Esophagus muscularis mucosa (tissue), 4 donors: ENCODE results near the gene LSM10. TPM values are rescaled to one million over a fixed set of nuclear protein-coding genes. Genes with fewer than 3 reads are reported as not detected.

Experiments used
- DNase-seq: peaks from one replicate; pipeline ENCODE4 v3.0.0-alpha.2; 2017; ENCODE audit errors: extremely low spot score
- H3K27ac ChIP-seq, 4 donors: fragments of 200-600 bp; sonication (generic); replicated peaks in 1 of 4; 1 replicate in 3 of 4; 2 replicates in 1 of 4; pipeline ENCODE4 v1.5.1; 2016 to 2019; ENCODE audit warnings: mild to moderate bottlenecking in 1 of 4
- H3K27me3 ChIP-seq, 4 donors: fragments of 200-600 bp; sonication (generic); one replicate each; pipeline versions ENCODE4 v1.5.1 to v1.6.0; 2016 to 2019
- H3K36me3 ChIP-seq, 4 donors: fragments of 200-600 bp; sonication (generic); one replicate each; pipeline ENCODE4 v1.5.1; 2016 to 2019
- H3K4me1 ChIP-seq, 4 donors: fragments of 200-600 bp; sonication (generic); one replicate each; pipeline ENCODE4 v1.5.1; 2016 to 2019
- H3K4me3 ChIP-seq, 4 donors: fragments of 200-600 bp; sonication (generic); 1 replicate in 2 of 4; 2 replicates in 2 of 4; pipeline ENCODE4 v1.5.1; 2016 to 2019; ENCODE audit warnings: mild to moderate bottlenecking in 4 of 4, moderate library complexity in 1 of 4
- H3K9me3 ChIP-seq, 4 donors: fragments of 200-600 bp; sonication (generic); 1 replicate in 3 of 4; 2 replicates in 1 of 4; pipeline ENCODE4 v1.5.1; 2016 to 2019
- EP300 ChIP-seq: sonication (generic); formaldehyde crosslinking; IDR thresholded peaks from one replicate; pipeline ENCODE4 v1.6.1; 2017; ENCODE audit warnings: antibody characterized with exemption
- POLR2A ChIP-seq: fragments of 450-650 bp; IDR thresholded peaks from one replicate; pipeline ENCODE4 v1.6.1; 2017; ENCODE audit warnings: antibody characterized with exemption, moderate library complexity, mild to moderate bottlenecking, low read depth
- POLR2AphosphoS5 ChIP-seq, 2 donors: sonication (generic); formaldehyde crosslinking; IDR thresholded peaks; one replicate each; pipeline ENCODE4 v1.6.1; 2017; ENCODE audit warnings: antibody characterized with exemption in 2 of 2
- WGBS: methylation state at CpG from one replicate; pipeline ENCODE4 v1.1.5; 2018; 5-methylcytosine and 5-hydroxymethylcytosine counted together
- intact Hi-C: fragments of 100-400 bp; cut with DNase I; formaldehyde crosslinking; loops from one replicate; pipeline ENCODE4 v1.15.1; 2023
- total RNA-seq, 4 donors: library from RNA; depleted of rRNA; stranded (reverse); fragments of >200 nt; gene quantifications; one replicate each; pipeline versions ENCODE4 v1.1.0 to v1.2.1, GENCODE V29; 2016
- TF ChIP-seq, protein P1 (sequence below), 3 experiments: fragments of 200-600 bp in 2 of 3; fragments of 450-650 bp in 1 of 3; sonication (generic) in 2 of 3; IDR thresholded peaks; one replicate each; pipeline ENCODE4 v1.5.1; 2017 to 2019; ENCODE audit warnings: antibody characterized with exemption in 3 of 3, mild to moderate bottlenecking in 2 of 3, moderate library complexity in 1 of 3

The LSM10 gene
- total RNA-seq, 4 donors from 2014 or later = 42.2 to 64.5 (median 59.5) TPM

GRCh38 chr1:36443297-36443696 lies 45.6 kb upstream of the LSM10 start:
- no peaks in the 10 kb centered on the region for H3K27me3 ChIP-seq

GRCh38 chr1:36442337-36442736 lies 44.6 kb upstream of the LSM10 start:
- no peaks in the 10 kb centered on the region for H3K27me3 ChIP-seq
- peaks cover 0 to 40% (median 14%) of the 10 kb centered on the region in 4 donors for H3K36me3 ChIP-seq
- H3K27ac ChIP-seq = no peak overlapping the region
- no peaks in the 10 kb centered on the region for H3K9me3 ChIP-seq
- TF ChIP-seq POLR2AphosphoS5 (IDR thresholded peaks at IDR 0.05) (no peak), POLR2A (no peak), EP300 (no peak)
- TF ChIP-seq, protein P1, sequence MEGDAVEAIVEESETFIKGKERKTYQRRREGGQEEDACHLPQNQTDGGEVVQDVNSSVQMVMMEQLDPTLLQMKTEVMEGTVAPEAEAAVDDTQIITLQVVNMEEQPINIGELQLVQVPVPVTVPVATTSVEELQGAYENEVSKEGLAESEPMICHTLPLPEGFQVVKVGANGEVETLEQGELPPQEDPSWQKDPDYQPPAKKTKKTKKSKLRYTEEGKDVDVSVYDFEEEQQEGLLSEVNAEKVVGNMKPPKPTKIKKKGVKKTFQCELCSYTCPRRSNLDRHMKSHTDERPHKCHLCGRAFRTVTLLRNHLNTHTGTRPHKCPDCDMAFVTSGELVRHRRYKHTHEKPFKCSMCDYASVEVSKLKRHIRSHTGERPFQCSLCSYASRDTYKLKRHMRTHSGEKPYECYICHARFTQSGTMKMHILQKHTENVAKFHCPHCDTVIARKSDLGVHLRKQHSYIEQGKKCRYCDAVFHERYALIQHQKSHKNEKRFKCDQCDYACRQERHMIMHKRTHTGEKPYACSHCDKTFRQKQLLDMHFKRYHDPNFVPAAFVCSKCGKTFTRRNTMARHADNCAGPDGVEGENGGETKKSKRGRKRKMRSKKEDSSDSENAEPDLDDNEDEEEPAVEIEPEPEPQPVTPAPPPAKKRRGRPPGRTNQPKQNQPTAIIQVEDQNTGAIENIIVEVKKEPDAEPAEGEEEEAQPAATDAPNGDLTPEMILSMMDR (IDR thresholded peaks at IDR 0.05) = no peak
- 82% methylated on average over 3 of the region's 3 CpGs for WGBS
- H3K4me3 ChIP-seq = no peak overlapping the region
- no peaks in the 10 kb centered on the region for H3K4me1 ChIP-seq
- intact Hi-C loops = no loop called here
- no peak for DNase-seq

More at GRCh38 chr1:36443297-36443696, 45.6 kb upstream of the LSM10 start:
- intact Hi-C loops = no loop called here
- no peak overlapping the region for H3K4me3 ChIP-seq
- no peak overlapping the region for H3K27ac ChIP-seq
- no peak for DNase-seq
- TF ChIP-seq POLR2AphosphoS5 (IDR thresholded peaks at IDR 0.05) (no peak), POLR2A (no peak), EP300 (no peak)
- TF ChIP-seq, protein P1 (IDR thresholded peaks at IDR 0.05) = no peak
- H3K4me1 ChIP-seq = no peaks in the 10 kb centered on the region
- H3K9me3 ChIP-seq = no peaks in the 10 kb centered on the region
- H3K36me3 ChIP-seq = peaks cover 0 to 30% (median 6%) of the 10 kb centered on the region in 4 donors
- 73% methylated on average over 2 of the region's 2 CpGs for WGBS

DNA sequence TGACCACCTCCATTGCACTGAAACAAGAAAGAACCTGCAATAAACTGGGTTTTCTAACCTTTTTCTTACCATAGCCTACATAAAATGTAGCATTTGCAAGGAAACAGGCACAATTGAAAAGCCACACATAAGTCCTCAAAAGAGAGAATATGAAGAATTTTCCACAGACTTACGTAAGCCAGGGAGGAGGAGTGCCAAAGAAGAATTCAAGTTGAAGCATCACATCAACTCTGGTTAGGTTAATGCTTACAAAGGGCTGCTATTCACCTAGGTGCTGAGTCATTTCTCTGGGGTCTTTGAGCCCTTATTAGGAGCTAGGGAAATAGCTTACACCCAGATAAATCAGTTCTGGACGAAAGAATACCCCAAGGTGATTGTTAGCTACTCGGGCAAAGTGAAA lies 42.9 kb upstream of the LSM10 start:
- Histone ChIP-seq H3K27me3 (no peaks in the 10 kb centered on the region), H3K36me3 (peaks cover 0 to 48% (median 16%) of the 10 kb centered on the region in 4 donors), H3K9me3 (no peaks in the 10 kb centered on the region), H3K27ac (no peak overlapping the region), H3K4me1 (no peaks in the 10 kb centered on the region), H3K4me3 (no peak overlapping the region)
- TF ChIP-seq EP300 = no peak
- TF ChIP-seq POLR2AphosphoS5 (IDR thresholded peaks at IDR 0.05) = no peak
- TF ChIP-seq, protein P1 (IDR thresholded peaks at IDR 0.05) = no peak
- TF ChIP-seq POLR2A = no peak
- intact Hi-C loops = no loop called here
- 92% methylated on average over 3 of the region's 3 CpGs for WGBS
- DNase-seq = no peak

- intact Hi-C loops = no loop called here
- no peak overlapping the region for H3K4me3 ChIP-seq
- DNase-seq = no peak
- H3K27me3 ChIP-seq = no peaks in the 10 kb centered on the region
- TF ChIP-seq, protein P1 (IDR thresholded peaks at IDR 0.05) = no peak
- TF ChIP-seq POLR2AphosphoS5 (IDR thresholded peaks at IDR 0.05) (no peak), POLR2A (no peak), EP300 (no peak)
- H3K4me1 ChIP-seq = no peaks in the 10 kb centered on the region
- H3K36me3 ChIP-seq = peaks cover 0 to 52% (median 16%) of the 10 kb centered on the region in 4 donors
- no peaks in the 10 kb centered on the region for H3K9me3 ChIP-seq
- 68% methylated on average over 3 of the region's 3 CpGs for WGBS
- no peak overlapping the region for H3K27ac ChIP-seq
Observed at GRCh38 chr1:36440044-36440443, 42.3 kb upstream of the LSM10 start.

DNA sequence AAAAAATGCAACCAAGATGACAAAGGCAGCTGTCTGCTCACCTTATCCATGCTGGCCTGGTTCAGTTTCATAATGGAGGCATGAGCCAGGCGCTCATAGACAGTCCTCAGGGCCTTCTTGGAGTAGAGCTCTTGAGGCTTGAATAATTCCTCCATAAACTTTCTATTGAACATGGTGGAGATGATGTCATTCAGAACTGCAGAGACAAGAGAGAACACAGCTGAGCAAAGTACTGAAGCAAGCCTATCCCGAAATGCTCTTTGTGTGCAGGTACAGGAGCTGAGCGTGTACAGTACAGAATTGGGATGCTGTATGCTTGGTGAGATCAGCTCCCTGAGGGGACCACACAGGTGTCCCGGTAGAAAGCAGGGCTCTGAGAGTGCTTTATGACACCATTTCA lies 41.0 kb upstream of the LSM10 start:
- intact Hi-C loops = no loop called here
- peaks cover 0 to 52% (median 16%) of the 10 kb centered on the region in 4 donors for H3K36me3 ChIP-seq
- H3K27ac ChIP-seq = no peak overlapping the region
- WGBS = 95% methylated on average over 4 of the region's 4 CpGs
- DNase-seq = no peak
- no peaks in the 10 kb centered on the region for H3K4me1 ChIP-seq
- H3K4me3 ChIP-seq = no peak overlapping the region
- no peaks in the 10 kb centered on the region for H3K27me3 ChIP-seq
- no peaks in the 10 kb centered on the region for H3K9me3 ChIP-seq
- TF ChIP-seq POLR2AphosphoS5 (IDR thresholded peaks at IDR 0.05) (no peak), EP300 (no peak), POLR2A (no peak)
- TF ChIP-seq, protein P1 (IDR thresholded peaks at IDR 0.05) = no peak
